Endothelial cell of umbilical vein (primary cell): Measurements from ENCODE around the gene DSE.

Experiments
- EZH2 ChIP-seq: IDR thresholded peaks from 2 replicates; pipeline ENCODE4 v1.6.1; 2012; ENCODE audit warnings: borderline replicate concordance, low read depth, mild to moderate bottlenecking, moderate library complexity, low read length, inconsistent platforms; ENCODE audit not compliant: severe bottlenecking
- FOS ChIP-seq: IDR thresholded peaks from 2 replicates; pipeline ENCODE4 v1.6.1; 2011; ENCODE audit warnings: mild to moderate bottlenecking, low read length, moderate library complexity, borderline replicate concordance; ENCODE audit not compliant: insufficient read depth
- GATA2 ChIP-seq: IDR thresholded peaks from 2 replicates; pipeline ENCODE4 v1.7.0; 2011; ENCODE audit warnings: low read depth, mild to moderate bottlenecking, moderate library complexity, mixed read lengths, low read length; ENCODE audit not compliant: insufficient read length, insufficient read depth
- JUN ChIP-seq: IDR thresholded peaks from 2 replicates; pipeline ENCODE4 v1.6.1; 2011; ENCODE audit warnings: borderline replicate concordance, low read depth; ENCODE audit not compliant: insufficient read length, insufficient read depth
- MYC ChIP-seq: IDR thresholded peaks from one replicate; pipeline ENCODE4 v1.6.1; 2011; ENCODE audit warnings: mild to moderate bottlenecking, low read depth, low read length
- POLR2A ChIP-seq: IDR thresholded peaks from 2 replicates; pipeline ENCODE4 v1.6.1; 2012; ENCODE audit warnings: low read depth, mild to moderate bottlenecking, control low read depth, low read length
- POLR2AphosphoS5 ChIP-seq: IDR thresholded peaks from 2 replicates; pipeline ENCODE4 v1.6.1; 2012; ENCODE audit warnings: low read depth, mild to moderate bottlenecking, control low read depth, low read length, moderate library complexity; ENCODE audit not compliant: insufficient read depth
- TF ChIP-seq, protein P1 (sequence below), 2 donors: IDR thresholded peaks; 1 replicate in 1 of 2; 2 replicates in 1 of 2; pipeline ENCODE4 v1.5.1; 2011; ENCODE audit warnings: low read length in 2 of 2, mild to moderate bottlenecking in 2 of 2, moderate library complexity in 2 of 2, control low read depth in 1 of 2, inconsistent platforms in 1 of 2, low read depth in 1 of 2; ENCODE audit not compliant: insufficient read depth in 1 of 2; ENCODE audit errors: extremely low read depth in 1 of 2
- TF ChIP-seq, protein P2 (sequence below): IDR thresholded peaks from 2 replicates; pipeline ENCODE4 v1.6.1; 2011; ENCODE audit not compliant: insufficient read depth, insufficient read length

DNA sequence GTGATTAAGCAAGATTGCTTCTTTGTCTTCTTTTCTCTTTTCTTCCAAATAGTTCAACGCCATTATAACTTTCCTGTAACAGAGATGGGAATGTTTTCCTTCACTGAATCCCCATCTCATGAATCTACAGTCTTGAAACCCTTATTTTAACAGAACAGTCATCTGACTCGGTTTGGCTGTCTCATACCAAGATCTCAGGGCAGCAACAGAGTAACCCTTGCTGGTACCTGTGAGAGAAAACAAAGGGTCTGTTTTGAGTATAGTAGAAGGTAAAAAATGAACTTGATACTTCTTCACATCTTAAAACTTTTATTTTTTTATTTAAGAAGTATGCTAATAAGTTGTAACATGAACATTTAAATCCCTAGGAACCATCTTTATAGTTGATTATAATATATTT lies 19.6 kb upstream of the DSE start:
- TF ChIP-seq, protein P1, sequence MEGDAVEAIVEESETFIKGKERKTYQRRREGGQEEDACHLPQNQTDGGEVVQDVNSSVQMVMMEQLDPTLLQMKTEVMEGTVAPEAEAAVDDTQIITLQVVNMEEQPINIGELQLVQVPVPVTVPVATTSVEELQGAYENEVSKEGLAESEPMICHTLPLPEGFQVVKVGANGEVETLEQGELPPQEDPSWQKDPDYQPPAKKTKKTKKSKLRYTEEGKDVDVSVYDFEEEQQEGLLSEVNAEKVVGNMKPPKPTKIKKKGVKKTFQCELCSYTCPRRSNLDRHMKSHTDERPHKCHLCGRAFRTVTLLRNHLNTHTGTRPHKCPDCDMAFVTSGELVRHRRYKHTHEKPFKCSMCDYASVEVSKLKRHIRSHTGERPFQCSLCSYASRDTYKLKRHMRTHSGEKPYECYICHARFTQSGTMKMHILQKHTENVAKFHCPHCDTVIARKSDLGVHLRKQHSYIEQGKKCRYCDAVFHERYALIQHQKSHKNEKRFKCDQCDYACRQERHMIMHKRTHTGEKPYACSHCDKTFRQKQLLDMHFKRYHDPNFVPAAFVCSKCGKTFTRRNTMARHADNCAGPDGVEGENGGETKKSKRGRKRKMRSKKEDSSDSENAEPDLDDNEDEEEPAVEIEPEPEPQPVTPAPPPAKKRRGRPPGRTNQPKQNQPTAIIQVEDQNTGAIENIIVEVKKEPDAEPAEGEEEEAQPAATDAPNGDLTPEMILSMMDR (IDR thresholded peaks at IDR 0.05; ENCODE audit: extremely low read depth in 1 of 2, insufficient read depth in 1 of 2, low read depth in 1 of 2, low read length in 2 of 2): no peak
- TF ChIP-seq FOS (no peak), EZH2 (no peak), POLR2A (no peak), POLR2AphosphoS5 (no peak), MYC (no peak), JUN (no peak), GATA2 (no peak)
- TF ChIP-seq, protein P2, sequence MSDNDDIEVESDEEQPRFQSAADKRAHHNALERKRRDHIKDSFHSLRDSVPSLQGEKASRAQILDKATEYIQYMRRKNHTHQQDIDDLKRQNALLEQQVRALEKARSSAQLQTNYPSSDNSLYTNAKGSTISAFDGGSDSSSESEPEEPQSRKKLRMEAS: no peak
